ENCODE results near the gene SORBS1.

SORBS1 gene

GRCh38 chr10:95458014-95458413, 103.2 kb downstream of the SORBS1 start:
- TF ChIP-seq CTCF (IDR thresholded peaks at IDR 0.05; ENCODE audit: low read depth, low read length), result no peak
- no peak for DNase-seq (ENCODE audit: low read depth, low spot score)
- H3K4me3 ChIP-seq (ENCODE audit: low read depth, low read length), result no peak overlapping the region
- in situ Hi-C loops (cut with HindIII; ENCODE audit: low sequenced_read_pairs), result no loop called here

GRCh38 chr10:95457319-95457886, 103.8 kb downstream of the SORBS1 start:
- no peak for TF ChIP-seq CTCF (IDR thresholded peaks at IDR 0.05; ENCODE audit: low read depth, low read length)
- DNase-seq (ENCODE audit: low read depth, low spot score), result no peak
- no peak overlapping the region for H3K4me3 ChIP-seq (ENCODE audit: low read depth, low read length)
- in situ Hi-C loops (cut with HindIII; ENCODE audit: low sequenced_read_pairs), result no loop called here

GRCh38 chr10:95456516-95456915, 104.7 kb downstream of the SORBS1 start:
- H3K4me3 ChIP-seq (ENCODE audit: low read depth, low read length), result no peak overlapping the region
- in situ Hi-C loops (cut with HindIII; ENCODE audit: low sequenced_read_pairs), result no loop called here
- no peak for TF ChIP-seq CTCF (IDR thresholded peaks at IDR 0.05; ENCODE audit: low read depth, low read length)
- no peak for DNase-seq (ENCODE audit: low read depth, low spot score)

- no peak for TF ChIP-seq CTCF (IDR thresholded peaks at IDR 0.05; ENCODE audit: low read depth, low read length)
- H3K4me3 ChIP-seq (ENCODE audit: low read depth, low read length), result no peak overlapping the region
- no peak for DNase-seq (ENCODE audit: low read depth, low spot score)
- in situ Hi-C loops (cut with HindIII; ENCODE audit: low sequenced_read_pairs), result no loop called here
Measured at GRCh38 chr10:95454940-95455339, 106.2 kb downstream of the SORBS1 start.

GRCh38 chr10:95454356-95454755, 106.8 kb downstream of the SORBS1 start:
- in situ Hi-C loops (cut with HindIII; ENCODE audit: low sequenced_read_pairs), result no loop called here
- no peak for TF ChIP-seq CTCF (IDR thresholded peaks at IDR 0.05; ENCODE audit: low read depth, low read length)
- no peak for DNase-seq (ENCODE audit: low read depth, low spot score)
- H3K4me3 ChIP-seq (ENCODE audit: low read depth, low read length), result no peak overlapping the region

- no peak for TF ChIP-seq CTCF (IDR thresholded peaks at IDR 0.05; ENCODE audit: low read depth, low read length)
- no peak overlapping the region for H3K4me3 ChIP-seq (ENCODE audit: low read depth, low read length)
- in situ Hi-C loops (cut with HindIII; ENCODE audit: low sequenced_read_pairs), result no loop called here
- peak; percentile 53 for DNase-seq (ENCODE audit: low read depth, low spot score)
Measured at GRCh38 chr10:95451568-95452524, 109.3 kb downstream of the SORBS1 start.

Data from astrocyte of the spinal cord (primary cell).